GM21528 (cell line): Measurements from ENCODE around the gene NSMCE1.

Experiments used
- ATAC-seq: cut with Tn5 transposase; IDR thresholded peaks from one replicate; pipeline ENCODE4 v1.9.1; 2021; ENCODE audit warnings: mild to moderate bottlenecking, moderate library complexity; ENCODE audit not compliant: unreplicated experiment, low FRiP score

Gene NSMCE1

GRCh38 chr16:27232901-27233625 lies 35.5 kb downstream of the NSMCE1 start:
- ATAC-seq, result no peak

DNA sequence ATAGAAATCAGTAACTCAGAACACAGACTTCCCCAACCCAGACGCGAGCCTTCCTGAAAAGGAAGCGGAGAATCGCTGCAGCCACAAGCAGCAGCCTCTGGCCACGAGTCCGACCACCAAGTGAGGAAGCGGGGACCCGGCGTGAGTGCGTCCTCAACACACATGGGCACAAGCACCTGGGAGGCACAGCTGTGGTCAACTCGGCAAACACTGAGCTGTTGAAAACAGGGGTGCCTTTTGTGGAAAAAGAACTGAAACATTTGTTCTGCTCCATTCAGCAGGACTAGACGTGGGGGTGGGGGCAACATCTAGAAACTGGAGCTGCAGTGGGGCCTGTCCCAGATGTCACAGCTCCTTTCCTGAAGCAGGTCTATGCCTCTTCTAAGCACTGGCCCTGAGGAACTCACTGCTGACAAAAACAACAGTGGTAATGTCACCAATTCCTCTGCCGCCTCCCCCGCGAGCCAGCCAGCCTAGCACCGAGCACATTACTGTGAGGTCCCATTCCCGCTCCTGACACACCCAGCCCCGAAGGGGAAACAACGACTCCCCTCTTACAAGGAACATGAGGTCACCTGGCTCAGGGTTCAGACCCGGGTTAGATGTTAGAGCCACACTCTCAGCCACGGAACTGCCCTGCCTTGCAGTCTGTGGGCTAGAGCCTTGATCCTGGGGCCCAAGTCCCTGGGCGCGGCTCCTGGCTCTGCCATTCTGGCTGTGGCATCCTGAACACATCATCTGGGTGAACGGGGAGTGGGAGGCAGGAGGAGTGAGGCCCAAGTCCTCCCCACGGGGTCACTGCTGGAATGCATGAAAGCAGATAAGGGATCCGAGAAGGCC lies 36.3 kb downstream of the NSMCE1 start:
- ATAC-seq, result peak; percentile 69

GRCh38 chr16:27231692-27232060 lies 36.9 kb downstream of the NSMCE1 start:
- no peak for ATAC-seq

DNA sequence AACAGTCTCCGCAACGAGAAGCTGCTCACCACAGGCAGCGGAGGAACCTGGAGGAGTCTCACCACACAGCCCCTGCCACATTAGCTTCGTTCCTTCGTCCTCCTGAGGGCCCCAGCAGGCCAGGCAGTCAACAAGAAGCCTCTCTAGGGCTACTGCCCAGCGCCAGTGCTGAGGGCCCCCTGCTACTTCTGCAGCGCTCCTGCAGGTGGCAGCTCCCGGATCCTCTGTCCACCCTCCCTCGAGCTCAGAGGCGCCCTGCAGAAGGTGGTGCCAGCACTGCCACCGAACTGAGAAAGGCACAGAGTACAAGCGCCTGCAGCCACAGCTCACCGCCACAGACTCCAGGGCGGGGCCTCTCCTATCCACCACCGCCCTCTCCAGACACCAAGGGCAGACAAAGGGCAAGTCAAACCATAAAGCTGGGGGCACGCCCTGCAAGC lies 38.0 kb downstream of the NSMCE1 start:
- ATAC-seq, result no peak

DNA sequence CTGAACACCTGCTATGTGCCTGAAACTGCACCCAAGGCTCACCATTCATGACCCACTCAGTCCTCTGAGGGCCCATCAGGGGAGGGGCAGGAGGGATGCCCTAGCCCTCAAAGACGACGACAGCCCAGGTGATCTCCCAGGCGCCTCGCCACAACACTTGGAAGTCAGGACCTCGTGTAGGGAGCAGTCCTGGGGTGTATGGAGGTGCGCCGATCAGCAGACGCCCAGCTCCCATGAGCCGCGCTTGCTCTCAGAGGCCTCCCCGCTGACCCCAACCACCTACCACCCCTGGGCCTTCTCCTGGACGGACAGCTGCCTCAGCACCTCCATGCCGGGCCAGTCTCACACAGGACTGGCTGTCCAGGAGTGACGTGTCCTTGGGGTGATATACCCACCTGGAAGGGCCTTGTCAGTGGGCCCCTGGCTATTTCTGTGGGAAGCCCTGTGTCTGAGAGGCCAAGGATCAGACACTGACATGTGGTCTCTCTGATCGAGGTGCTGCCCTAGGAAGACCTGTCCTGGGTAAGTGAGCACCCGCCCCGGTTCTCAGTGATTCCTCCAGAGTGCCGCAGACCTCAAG lies 38.6 kb downstream of the NSMCE1 start:
- no peak for ATAC-seq

DNA sequence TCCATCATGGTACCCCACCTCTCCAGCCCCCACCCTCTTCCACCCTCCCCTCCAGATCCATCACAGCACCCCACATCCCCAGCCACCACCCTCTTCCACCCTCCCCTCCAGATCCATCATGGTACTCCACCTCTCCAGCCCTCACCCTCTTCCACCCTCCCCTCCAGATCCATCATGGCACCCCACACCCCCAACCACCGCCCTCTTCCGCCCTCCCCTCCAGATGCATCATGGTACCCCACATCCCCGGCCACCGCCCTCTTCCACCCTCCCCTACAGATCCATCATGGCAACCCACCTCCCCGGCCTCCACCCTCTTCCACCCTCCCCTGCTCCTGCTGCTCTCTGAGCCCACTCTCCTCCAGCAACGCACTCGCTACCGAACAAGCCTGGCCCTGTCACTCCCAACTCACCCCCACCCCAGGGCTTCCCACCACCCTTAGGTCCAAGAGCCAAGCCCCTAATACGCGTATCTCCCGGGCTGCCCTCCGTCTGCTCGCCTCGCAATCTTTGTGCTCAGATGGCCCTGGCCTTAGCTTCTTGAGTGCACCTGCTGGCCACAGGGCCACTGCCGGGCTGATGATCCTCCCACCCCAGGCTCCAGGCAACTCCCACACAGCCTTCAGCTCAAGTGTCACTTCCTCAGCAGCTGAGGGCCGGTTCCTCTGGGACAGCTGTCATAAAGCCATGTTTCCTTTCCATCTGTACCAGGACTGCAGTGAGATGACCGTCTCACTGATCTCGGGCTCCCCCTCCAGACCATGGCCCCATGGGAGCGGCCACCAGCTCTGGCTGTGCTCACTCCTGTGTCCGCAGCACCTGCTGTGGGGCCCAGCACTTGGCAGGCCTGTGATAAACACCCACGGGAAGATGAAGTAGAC lies 39.7 kb downstream of the NSMCE1 start:
- no peak for ATAC-seq

- no peak for ATAC-seq
Measured at GRCh38 chr16:27228045-27228444, 40.5 kb downstream of the NSMCE1 start.

- ATAC-seq, result no peak
Measured at GRCh38 chr16:27226976-27227705, 41.4 kb downstream of the NSMCE1 start.

DNA sequence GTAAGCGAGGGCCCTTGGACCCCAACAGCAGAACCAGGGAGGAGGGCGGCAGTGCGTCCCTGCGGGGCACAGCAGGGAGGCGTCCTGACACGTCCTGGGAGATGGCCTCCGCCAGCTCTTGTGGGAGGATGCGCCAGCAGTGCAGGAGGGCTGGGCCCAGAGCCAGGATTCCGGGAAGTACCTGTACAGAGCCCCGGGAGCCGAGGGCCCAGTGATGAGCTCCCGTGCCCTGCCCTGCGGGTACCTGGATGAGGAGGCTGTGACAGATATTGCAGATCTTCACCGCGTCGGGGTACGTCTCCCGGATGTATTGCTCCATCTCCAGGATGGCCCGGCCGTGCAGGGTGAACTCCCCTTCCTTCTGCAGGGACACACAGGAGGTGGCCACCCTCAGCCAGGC lies 42.1 kb downstream of the NSMCE1 start:
- ATAC-seq, result no peak

- ATAC-seq, result no peak
Measured at GRCh38 chr16:27225536-27226360, 42.8 kb downstream of the NSMCE1 start.

DNA sequence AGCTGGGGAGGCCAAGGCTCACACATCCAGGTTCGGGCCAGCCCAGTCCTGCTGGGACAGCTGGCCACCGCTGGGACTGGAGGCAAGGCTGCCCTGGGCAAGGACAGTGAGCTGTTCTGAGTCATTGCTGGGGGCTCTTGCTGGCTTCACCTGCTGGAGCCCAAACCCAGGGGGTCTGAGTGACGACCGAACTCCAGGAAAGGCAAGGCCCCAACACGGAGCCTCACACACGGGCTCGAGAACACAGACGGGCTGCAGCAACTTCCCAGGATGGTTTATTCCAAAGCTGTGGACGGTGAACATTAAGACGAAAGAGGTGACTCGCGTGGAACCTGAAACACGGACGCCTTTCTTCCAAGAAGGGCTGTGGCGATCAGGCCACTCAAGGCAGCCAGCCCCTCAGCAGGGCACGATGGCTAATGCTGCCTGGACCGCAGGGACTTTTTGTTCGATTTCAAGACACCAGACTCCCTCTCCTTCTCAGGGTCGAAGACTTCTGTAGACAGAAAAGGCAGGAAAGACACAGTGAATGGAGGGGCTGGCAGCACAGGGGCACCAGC lies 43.8 kb downstream of the NSMCE1 start:
- no peak for ATAC-seq

DNA sequence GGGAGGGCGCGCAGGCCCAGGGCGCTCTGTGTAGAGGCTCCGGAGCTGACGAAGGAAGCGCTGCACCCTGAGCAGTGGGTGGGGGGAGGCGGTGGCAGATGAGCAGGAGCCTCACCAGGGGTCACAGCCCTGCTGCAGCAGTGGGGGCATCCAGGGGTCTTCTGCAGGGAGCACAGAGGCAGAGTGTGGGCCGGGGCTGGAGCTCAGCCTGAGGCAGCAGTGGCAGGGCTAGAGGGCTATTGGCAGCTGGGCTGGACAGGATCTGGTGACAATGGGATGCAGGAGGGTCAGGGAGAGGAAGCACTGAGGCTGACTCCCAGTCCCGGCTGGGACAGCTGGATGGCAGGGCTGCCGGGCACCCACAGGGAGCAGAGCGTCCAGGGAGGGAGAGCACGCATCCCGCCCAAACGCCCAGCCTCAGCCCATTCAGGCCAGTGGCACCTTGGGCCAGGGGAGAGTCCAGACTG lies 44.3 kb downstream of the NSMCE1 start:
- ATAC-seq, result no peak

DNA sequence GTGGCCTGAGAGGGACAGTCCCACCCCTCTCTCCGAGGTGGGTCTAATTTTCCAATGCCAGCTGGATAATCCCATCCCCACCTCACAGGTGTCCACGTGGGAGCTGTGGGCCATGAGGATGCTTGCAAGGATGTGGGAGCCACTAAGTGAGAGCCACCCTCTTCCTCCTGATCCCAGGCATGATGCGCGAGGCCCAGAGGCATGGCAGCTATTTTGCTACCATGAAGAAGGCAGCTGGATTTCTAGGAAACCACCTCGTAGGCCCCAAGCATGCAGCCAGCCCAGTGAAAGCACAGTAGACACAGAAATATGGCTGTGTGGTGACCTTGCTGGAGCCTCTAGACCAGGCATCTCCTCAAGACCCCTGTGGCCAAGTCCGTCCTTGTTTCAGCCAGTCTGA lies 44.9 kb downstream of the NSMCE1 start:
- ATAC-seq, result no peak

- ATAC-seq, result no peak
Measured at GRCh38 chr16:27223226-27223610, 45.4 kb downstream of the NSMCE1 start.

GRCh38 chr16:27222249-27223225 lies 46.0 kb downstream of the NSMCE1 start:
- ATAC-seq, result no peak

DNA sequence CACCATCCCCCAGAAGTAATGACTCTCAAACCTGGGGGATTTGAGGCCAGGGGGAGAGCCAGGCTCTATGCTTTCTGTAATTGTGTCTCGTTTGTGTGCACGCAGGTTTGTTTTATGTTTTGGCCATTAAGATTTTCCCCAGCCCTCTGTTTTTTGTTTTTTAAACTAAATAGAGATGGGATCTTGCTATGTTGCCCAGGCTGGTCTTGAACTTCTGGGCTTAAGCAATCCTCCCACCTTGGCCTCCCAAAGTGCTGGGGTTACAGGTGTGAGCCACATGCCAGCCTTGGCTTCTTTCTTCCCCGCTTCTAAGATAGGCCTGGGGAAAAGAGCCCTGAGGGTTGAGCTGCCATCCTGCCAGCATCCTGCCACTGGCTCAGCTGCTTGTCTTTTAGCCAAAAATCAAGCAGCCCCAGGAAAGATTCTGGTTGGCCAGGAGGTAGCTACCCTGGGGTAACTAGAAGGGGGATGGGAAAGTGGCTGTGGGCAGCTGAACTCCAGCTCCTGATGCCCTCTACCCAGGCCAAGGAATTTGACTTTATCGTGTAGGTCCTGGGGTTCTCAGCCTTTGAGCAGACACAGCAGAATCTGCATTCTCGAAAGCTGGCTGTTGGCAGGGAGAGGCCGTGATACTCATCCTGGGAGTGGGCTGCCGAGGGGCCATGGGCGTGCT lies 46.9 kb downstream of the NSMCE1 start:
- no peak for ATAC-seq

GRCh38 chr16:27220991-27221390 lies 47.6 kb downstream of the NSMCE1 start:
- no peak for ATAC-seq
